ENCODE measurements around the gene RHEB.

GRCh38 chr7:151447901-151448260 lies 71.8 kb downstream of the RHEB start:
- TF ChIP-seq POLR2A (IDR thresholded peaks at IDR 0.05) (no peak), CTCF (IDR thresholded peaks at IDR 0.05) (no peak)

All from heart left ventricle (tissue), 13 donors.